Measurements from ENCODE around the gene NHLRC1. TPM values are rescaled to one million over a fixed set of nuclear protein-coding genes. Genes with fewer than 3 reads are reported as not detected.

The NHLRC1 gene
- total and polyA plus RNA-seq, 2 experiments from 2014 or later: 1.1 TPM

GRCh38 chr6:18147616-18148015 lies 25.1 kb upstream of the NHLRC1 start (continued):
- TF ChIP-seq STAT1 (IDR thresholded peaks at IDR 0.05; ENCODE audit: unreplicated experiment) (no peak), ZNF462 (CRISPR knock-in tag; IDR thresholded peaks at IDR 0.05) (no peak), JUNB (IDR thresholded peaks at IDR 0.05; ENCODE audit: unreplicated experiment) (no peak), ZNF331 (CRISPR knock-in tag; IDR thresholded peaks at IDR 0.05; ENCODE audit: low read depth) (no peak), EZH2phosphoT487 (IDR thresholded peaks at IDR 0.05; ENCODE audit: unreplicated experiment) (no peak), CREB1 (CRISPR knock-in tag; IDR thresholded peaks at IDR 0.05; ENCODE audit: low read depth) (no peak)

- no peak for ATAC-seq
- no peak overlapping the region for H2AFZ ChIP-seq
- H3K4me1 Mint-ChIP-seq: peaks cover 1% of the 10 kb centered on the region; the same call in 2 of the 3 replicates
- no peak overlapping the region for H3K4me2 ChIP-seq
- no peaks in the 10 kb centered on the region for H3K27me3 ChIP-seq (ENCODE audit: insufficient read depth)
- no peak overlapping the region for H3K4me3 Mint-ChIP-seq
- no peak overlapping the region for H3K27ac Mint-ChIP-seq
- H3K4me1 ChIP-seq (ENCODE audit: insufficient read depth): no peaks in the 10 kb centered on the region
- H3F3A ChIP-seq (replicated peaks; ENCODE audit: low read depth): no peaks in the 10 kb centered on the region
- no peaks in the 10 kb centered on the region for H3K9me2 ChIP-seq (ENCODE audit: insufficient read depth)
- H4K20me1 ChIP-seq (replicated peaks; ENCODE audit: insufficient read depth): no peaks in the 10 kb centered on the region
- H3K27ac ChIP-seq (ENCODE audit: low read depth): no peak overlapping the region
- H3K79me2 ChIP-seq (replicated peaks; ENCODE audit: insufficient read depth): no peaks in the 10 kb centered on the region
- no peak for DNase-seq (ENCODE audit: low spot score)
- H3K9me3 Mint-ChIP-seq: no peaks in the 10 kb centered on the region
- no peak overlapping the region for H3K4me3 ChIP-seq
- H3K27me3 Mint-ChIP-seq (ENCODE audit: insufficient read depth, low read depth, poor library complexity): peaks cover 2% of the 10 kb centered on the region
- peaks cover 18% of the 10 kb centered on the region; the same call in 2 of the 3 replicates for H3K36me3 Mint-ChIP-seq (ENCODE audit: low read depth)
- H3K36me3 ChIP-seq (ENCODE audit: insufficient read depth): peaks cover 8% of the 10 kb centered on the region; the same call in 1 of the 2 replicates
- TF ChIP-seq POLR2AphosphoS5 (IDR thresholded peaks at IDR 0.05; ENCODE audit: low read depth) (no peak), ZNF462 (CRISPR knock-in tag; IDR thresholded peaks at IDR 0.05) (no peak), ZNF331 (CRISPR knock-in tag; IDR thresholded peaks at IDR 0.05; ENCODE audit: low read depth) (no peak), ZNF114 (CRISPR knock-in tag; IDR thresholded peaks at IDR 0.05) (no peak), NANOG (IDR thresholded peaks at IDR 0.05; ENCODE audit: borderline replicate concordance) (no peak), CREB1 (CRISPR knock-in tag; IDR thresholded peaks at IDR 0.05; ENCODE audit: low read depth) (no peak), EZH2phosphoT487 (IDR thresholded peaks at IDR 0.05; ENCODE audit: unreplicated experiment) (no peak), EZH2 (IDR thresholded peaks at IDR 0.05; ENCODE audit: low read depth, unreplicated experiment) (no peak), JUNB (IDR thresholded peaks at IDR 0.05; ENCODE audit: unreplicated experiment) (no peak)
These were observed 24.7 kb upstream of the NHLRC1 start for GRCh38 chr6:18147160-18147559.

Data from GM23338 (cell line).